ENCODE results near the gene USP16.

The USP16 gene

DNA sequence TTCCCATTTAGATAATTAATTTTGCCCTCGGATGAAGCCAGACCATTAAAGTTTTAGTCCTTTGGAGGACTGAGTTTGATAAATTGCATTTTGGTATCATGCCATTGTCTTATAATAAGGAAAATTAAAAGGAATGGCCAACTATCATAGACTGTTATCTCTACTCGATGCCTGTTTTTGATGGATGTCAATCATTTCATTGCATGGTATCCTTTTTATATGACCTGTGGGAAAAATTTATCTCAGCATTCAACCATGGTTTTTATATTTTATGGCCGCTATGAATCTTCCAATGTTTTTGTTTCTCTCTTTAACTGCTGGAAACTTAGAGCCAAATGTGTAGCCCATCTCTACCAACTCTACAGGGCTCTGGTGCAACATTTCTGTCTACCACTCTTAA lies 58.8 kb downstream of the USP16 start:
- no peak for DNase-seq (ENCODE audit: low spot score)

DNA sequence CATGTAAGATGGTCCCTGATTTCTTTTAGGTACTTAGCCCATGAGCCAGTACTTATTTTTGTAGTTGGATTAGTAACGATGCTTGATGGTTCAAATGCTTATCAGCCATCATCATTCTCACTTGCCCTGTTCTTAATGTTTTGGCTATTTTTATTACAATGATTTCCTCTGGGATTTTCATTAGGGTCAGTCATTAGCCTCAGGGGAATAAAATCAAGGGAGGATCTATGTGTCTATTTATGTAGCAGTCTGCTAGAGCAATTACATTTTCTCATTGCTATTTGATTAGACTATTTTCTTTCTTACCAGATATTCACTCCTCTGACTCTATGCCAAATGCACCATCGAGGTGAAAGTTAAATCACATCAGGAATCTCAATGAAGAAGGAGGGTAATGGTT lies 59.9 kb downstream of the USP16 start:
- DNase-seq (ENCODE audit: low spot score), result no peak

DNA sequence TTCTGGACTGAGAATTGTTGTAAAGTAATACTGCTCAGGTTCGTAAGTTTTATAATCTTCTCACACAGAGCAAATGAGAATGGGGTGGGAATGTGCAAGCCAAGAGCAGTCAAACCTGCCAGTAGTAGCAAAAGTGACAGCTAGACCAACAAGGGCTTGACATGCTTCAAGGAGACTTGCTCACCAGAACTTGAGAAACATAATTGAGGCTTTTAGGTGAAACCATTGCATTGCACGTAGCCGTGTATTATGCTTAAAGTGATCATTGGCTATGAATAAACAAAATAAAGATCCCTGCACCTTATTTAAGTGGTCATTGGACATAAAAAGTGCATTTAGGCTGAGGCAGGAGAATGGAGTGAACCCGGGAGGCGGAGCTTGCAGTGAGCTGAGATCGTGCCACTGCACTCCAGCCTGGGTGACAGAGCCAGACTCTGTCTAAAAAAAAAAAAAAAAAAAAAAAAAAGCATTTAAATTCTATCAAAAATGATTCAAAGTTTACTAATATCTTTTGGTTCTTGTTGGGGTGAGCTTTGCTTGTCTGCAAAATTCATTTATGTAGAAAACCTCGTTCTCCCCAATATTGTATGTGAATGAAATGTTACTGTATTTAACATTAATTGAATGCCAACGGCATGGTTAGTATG lies 60.8 kb downstream of the USP16 start:
- no peak for DNase-seq (ENCODE audit: low spot score)

DNA sequence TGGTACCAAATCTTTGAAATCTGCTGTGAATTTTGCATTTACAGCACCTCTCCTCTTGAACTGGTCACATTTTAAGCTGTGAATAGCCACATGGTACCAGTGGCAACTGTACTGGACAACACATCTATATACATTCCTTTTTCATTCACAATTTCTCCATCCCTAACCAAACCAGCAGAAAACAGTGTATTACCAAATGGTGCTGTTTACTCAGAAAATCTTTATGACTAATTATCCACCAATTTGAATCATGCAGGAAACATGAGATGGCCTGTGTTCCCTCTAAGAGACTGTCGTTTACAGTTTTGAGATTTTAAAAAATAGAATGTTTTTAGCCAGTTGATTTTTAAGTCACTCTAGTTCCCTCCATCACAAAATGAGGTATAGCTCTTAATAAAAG lies 66.6 kb downstream of the USP16 start:
- no peak for DNase-seq (ENCODE audit: low spot score)

DNA sequence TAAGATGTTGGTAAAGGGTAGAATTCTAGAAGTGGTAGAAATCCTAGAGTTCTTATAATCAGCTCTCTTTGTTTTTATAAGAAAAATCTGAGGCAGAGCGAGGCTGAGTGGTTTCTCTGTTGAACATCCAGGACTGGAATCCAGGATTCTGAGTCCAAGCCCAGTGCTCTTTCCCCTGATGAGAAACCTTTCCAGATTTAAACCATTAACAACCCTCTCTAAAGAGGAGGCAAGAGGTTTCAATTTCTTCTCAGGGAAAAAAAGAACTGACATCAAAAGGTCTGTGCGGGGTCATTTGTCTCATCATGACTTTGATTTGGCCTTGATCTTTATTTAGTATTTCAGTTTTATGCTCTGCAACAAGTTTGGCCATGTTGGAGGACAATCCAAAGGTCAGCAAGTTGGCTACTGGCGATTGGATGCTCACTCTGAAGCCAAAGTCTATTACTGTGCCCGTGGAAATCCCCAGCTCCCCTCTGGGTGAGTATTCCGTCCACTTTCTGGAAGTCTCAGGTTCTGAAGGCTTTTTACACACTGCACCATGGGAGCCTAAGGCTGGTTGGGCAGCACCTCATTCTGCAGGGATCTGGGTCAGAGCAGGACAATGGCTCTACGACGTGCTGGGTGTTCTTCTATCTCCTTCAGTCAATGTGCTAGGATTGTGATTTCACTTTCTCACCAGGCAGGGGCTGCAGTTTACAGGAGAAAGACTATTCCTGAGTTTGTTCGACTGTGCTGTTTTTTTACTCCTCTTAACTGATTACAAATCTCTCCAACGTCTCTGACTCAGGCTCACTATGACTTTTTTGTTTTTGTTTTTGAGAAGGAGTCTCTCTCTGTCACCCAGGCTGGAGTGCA lies 67.9 kb downstream of the USP16 start:
- no peak for DNase-seq (ENCODE audit: low spot score)

DNA sequence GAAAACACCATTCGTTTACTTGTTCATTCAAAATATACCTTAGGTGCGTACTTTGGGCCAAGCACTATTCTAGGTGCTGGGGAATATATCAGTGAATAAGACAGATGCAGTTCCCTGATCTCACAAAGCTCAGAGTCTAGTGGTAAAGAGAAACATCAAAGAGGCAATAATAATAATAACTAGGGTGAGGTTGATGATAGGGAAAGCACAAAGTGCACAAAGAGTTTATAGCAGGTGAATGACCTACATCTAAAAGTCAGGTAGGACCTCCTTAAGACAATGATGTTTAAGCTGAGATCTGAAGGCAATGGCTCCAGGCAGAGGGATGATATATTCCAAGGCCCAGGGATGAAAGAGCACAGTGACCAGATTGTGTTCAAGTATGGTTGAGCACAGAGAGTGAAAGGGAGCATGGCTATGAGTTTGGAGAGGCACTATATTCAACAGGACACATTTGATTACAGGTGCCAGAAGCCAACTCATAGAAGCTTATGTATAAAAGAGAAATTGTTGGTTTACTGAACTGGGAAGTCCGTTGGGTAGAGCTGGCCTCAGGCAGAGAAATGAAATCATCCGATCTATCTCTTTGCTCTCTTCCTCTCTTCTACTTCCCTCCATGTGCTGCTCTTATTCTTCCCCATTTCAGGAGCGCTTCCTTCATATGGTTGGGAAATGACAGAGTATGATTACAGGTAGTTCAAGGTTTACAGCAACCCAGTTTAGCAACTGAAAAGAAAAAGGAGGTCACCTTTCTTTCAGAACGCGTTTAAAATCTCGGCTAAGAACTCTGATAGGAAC lies 71.9 kb downstream of the USP16 start:
- DNase-seq (ENCODE audit: low spot score), result no peak

DNA sequence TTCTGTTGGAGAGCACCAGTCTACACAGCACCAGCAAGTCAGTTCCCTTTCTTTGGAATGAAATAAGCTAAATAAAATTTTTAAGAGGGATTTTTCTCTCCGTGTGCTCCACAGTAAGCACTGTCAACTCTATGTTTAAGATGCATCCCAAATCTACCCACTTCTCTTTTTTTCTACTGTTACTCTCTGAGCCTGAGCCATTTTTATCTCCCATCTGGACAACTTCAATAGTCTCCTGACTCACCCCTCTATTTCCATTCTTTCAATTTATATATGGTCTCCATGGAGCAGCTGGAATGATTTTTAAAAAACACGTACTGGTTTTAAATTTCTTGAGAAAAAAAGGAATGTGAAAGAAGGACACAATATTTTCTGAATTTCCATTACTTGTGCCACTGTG lies 73.7 kb downstream of the USP16 start:
- no peak for DNase-seq (ENCODE audit: low spot score)

DNA sequence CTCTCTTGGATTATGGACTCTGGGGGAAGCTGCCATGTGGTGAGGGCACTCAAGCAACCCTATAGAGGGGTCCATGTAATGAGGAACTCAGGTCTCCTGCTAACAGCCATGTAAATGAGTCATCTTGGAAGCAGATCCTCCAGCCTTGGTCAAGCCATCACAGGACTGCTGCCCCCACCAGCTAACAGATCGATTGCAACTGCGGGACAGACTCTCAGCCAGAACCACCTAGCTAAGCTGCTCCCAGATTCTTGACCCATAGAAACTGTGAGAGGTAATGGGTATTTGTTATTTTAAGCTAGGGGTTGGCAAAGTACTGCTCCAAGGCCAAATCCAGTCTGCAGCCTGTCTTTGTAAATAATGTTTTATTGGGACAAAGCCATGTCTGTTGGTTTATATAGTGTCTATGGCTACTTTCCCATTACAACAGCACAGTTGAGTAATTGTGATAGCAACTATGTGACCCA lies 78.4 kb downstream of the USP16 start:
- no peak for DNase-seq (ENCODE audit: low spot score)
